GM18526 (cell line): ENCODE results near the gene STAT1.

ENCODE experiments used
- POLR2A ChIP-seq: IDR thresholded peaks from 3 replicates; pipeline ENCODE4 v1.6.1; 2011; ENCODE audit not compliant: insufficient read length; ENCODE audit errors: extremely low read depth

The STAT1 gene

GRCh38 chr2:190941571-190941970 is 72.4 kb downstream of the STAT1 start:
- no peak for TF ChIP-seq POLR2A

- no peak for TF ChIP-seq POLR2A
Measured at GRCh38 chr2:190940454-190940853, 73.5 kb downstream of the STAT1 start.

GRCh38 chr2:190938771-190939335 is 75.1 kb downstream of the STAT1 start:
- no peak for TF ChIP-seq POLR2A

GRCh38 chr2:190935054-190935453 is 78.9 kb downstream of the STAT1 start:
- no peak for TF ChIP-seq POLR2A

- no peak for TF ChIP-seq POLR2A
Measured at GRCh38 chr2:190933361-190933760, 80.6 kb downstream of the STAT1 start.

GRCh38 chr2:190932514-190932913 is 81.5 kb downstream of the STAT1 start:
- no peak for TF ChIP-seq POLR2A

GRCh38 chr2:190930411-190930810 is 83.6 kb downstream of the STAT1 start:
- TF ChIP-seq POLR2A: no peak

GRCh38 chr2:190929919-190930318 is 84.1 kb downstream of the STAT1 start:
- no peak for TF ChIP-seq POLR2A

GRCh38 chr2:190927301-190927700 is 86.7 kb downstream of the STAT1 start:
- TF ChIP-seq POLR2A: no peak

GRCh38 chr2:190922376-190922775 is 91.6 kb downstream of the STAT1 start:
- no peak for TF ChIP-seq POLR2A

GRCh38 chr2:190920085-190920484 is 93.9 kb downstream of the STAT1 start:
- no peak for TF ChIP-seq POLR2A
